Esophagus squamous epithelium (tissue), 5 donors: ENCODE data around the gene NCKAP1. TPM values are rescaled to one million over a fixed set of nuclear protein-coding genes. Genes with fewer than 3 reads are reported as not detected.

Source experiments
- DNase-seq: peaks from one replicate; lab custom pipeline; 2025; lab: John Stamatoyannopoulos, UW
- H3K27ac ChIP-seq, 4 donors: fragments of 200-600 bp; sonication (generic); one replicate each; pipeline ENCODE4 v1.5.1; 2016 to 2019; ENCODE audit warnings: mild to moderate bottlenecking in 1 of 4
- H3K27me3 ChIP-seq, 4 donors: fragments of 200-600 bp; sonication (generic); 1 replicate in 3 of 4; 2 replicates in 1 of 4; pipeline versions ENCODE4 v1.5.1 to v1.6.0; 2017 to 2021; ENCODE audit warnings: antibody characterized with exemption in 1 of 4
- H3K36me3 ChIP-seq, 3 donors: fragments of 200-600 bp; sonication (generic); one replicate each; pipeline ENCODE4 v1.5.1; 2016 to 2019
- H3K4me1 ChIP-seq, 3 donors: fragments of 200-600 bp; sonication (generic); one replicate each; pipeline ENCODE4 v1.5.1; 2017 to 2019
- H3K4me3 ChIP-seq, 4 donors: fragments of 200-600 bp; sonication (generic); 1 replicate in 3 of 4; 2 replicates in 1 of 4; pipeline ENCODE4 v1.5.1; 2016 to 2019; ENCODE audit warnings: mild to moderate bottlenecking in 2 of 4, moderate library complexity in 1 of 4
- H3K9me3 ChIP-seq, 3 donors: fragments of 200-600 bp; sonication (generic); one replicate each; pipeline ENCODE4 v1.5.1; 2016 to 2019
- CTCF ChIP-seq, 6 experiments: fragments of 450-650 bp in 4 of 6; fragments of 200-600 bp in 2 of 6; sonication (generic) in 2 of 6; IDR thresholded peaks; one replicate each; pipeline ENCODE4 v1.5.1; 2016 to 2019; ENCODE audit warnings: antibody characterized with exemption in 6 of 6, mild to moderate bottlenecking in 4 of 6, moderate library complexity in 4 of 6
- POLR2A ChIP-seq, 4 donors: fragments of 450-650 bp; IDR thresholded peaks; one replicate each; pipeline ENCODE4 v1.6.1; 2017; ENCODE audit warnings: antibody characterized with exemption in 4 of 4, mild to moderate bottlenecking in 4 of 4, moderate library complexity in 3 of 4
- WGBS, 2 donors: methylation state at CpG; one replicate each; pipeline ENCODE4 v1.1.5; 2018; 5-methylcytosine and 5-hydroxymethylcytosine counted together
- intact Hi-C: fragments of 100-400 bp; cut with DNase I; formaldehyde crosslinking; loops from one replicate; pipeline ENCODE4 v1.15.0; 2022
- total RNA-seq, 4 donors: library from RNA; depleted of rRNA; stranded (reverse); fragments of >200 nt; gene quantifications; one replicate each; pipeline ENCODE4 v1.1.0, GENCODE V29; 2016
- donor health status: DM: yes; HTN: yes; CAD: no.

The NCKAP1 gene
- total RNA-seq, 4 donors from 2014 or later, result 85.9 to 163 (median 117) TPM

- Histone ChIP-seq H3K9me3 (no peaks in the 10 kb centered on the region), H3K27me3 (no peaks in the 10 kb centered on the region), H3K4me3 (no peak overlapping the region), H3K27ac (peak overlapping the region in 2 of 4 donors; percentile 17 to 97), H3K36me3 (no peaks in the 10 kb centered on the region), H3K4me1 (peaks cover 8 to 79% (median 33%) of the 10 kb centered on the region in 3 donors)
- intact Hi-C loops, result no loop called here
- DNase-seq, result no peak
- WGBS, 2 donors, result 85 to 92% methylated on average over 1 of the region's 1 CpG
- TF ChIP-seq CTCF (IDR thresholded peaks at IDR 0.05) (no peak), POLR2A (IDR thresholded peaks at IDR 0.05) (no peak)
These were observed 3.5 kb downstream of the NCKAP1 start for GRCh38 chr2:183034806-183035205.

DNA sequence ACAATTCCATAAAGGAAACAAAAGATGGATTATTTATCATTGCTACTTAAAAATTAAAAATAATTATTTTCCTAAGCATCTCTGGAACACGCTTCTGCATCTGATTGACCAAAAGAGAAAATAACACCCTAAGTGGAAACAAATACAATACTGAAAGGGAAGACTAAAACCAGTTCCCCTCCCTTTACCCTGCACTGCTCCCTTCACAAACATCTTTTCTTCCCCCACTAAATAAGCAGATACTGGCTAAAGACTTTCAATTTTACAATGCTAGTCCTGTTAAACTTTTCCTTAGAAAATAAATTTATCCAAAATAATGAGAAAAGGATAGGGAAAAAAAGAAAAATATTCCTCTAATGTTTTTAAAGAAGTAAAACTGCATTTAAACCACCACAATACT is 4.3 kb downstream of the NCKAP1 start:
- TF ChIP-seq CTCF (IDR thresholded peaks at IDR 0.05) (no peak), POLR2A (IDR thresholded peaks at IDR 0.05) (no peak)
- H3K27me3 ChIP-seq, result no peaks in the 10 kb centered on the region
- H3K36me3 ChIP-seq, result no peaks in the 10 kb centered on the region
- H3K4me1 ChIP-seq, result peaks cover 8 to 81% (median 33%) of the 10 kb centered on the region in 3 donors
- H3K4me3 ChIP-seq, result no peak overlapping the region
- H3K27ac ChIP-seq, result peak overlapping the region in 2 of 4 donors; percentile 17 to 97
- DNase-seq, result no peak
- WGBS, 2 donors, result 55 to 72% methylated on average over 1 of the region's 1 CpG
- intact Hi-C loops, result no loop called here
- H3K9me3 ChIP-seq, result no peaks in the 10 kb centered on the region

GRCh38 chr2:183031911-183032794 is 6.1 kb downstream of the NCKAP1 start:
- no peaks in the 10 kb centered on the region for H3K27me3 ChIP-seq
- H3K4me3 ChIP-seq, result no peak overlapping the region
- H3K36me3 ChIP-seq, result no peaks in the 10 kb centered on the region
- TF ChIP-seq CTCF (IDR thresholded peaks at IDR 0.05) (no peak), POLR2A (IDR thresholded peaks at IDR 0.05) (no peak)
- no peak for DNase-seq
- peak overlapping the region in 1 of 4 donors; percentile 23 for H3K27ac ChIP-seq
- peaks cover 8 to 84% (median 33%) of the 10 kb centered on the region in 3 donors for H3K4me1 ChIP-seq
- H3K9me3 ChIP-seq, result no peaks in the 10 kb centered on the region
- WGBS, 2 donors, result 69 to 72% methylated on average over 4 of the region's 4 CpGs
- intact Hi-C loops, result no loop called here

GRCh38 chr2:183029219-183029618 is 9.0 kb downstream of the NCKAP1 start:
- Histone ChIP-seq H3K27ac (no peak overlapping the region), H3K4me1 (peaks cover 3 to 80% (median 17%) of the 10 kb centered on the region in 3 donors), H3K9me3 (no peaks in the 10 kb centered on the region), H3K36me3 (no peaks in the 10 kb centered on the region), H3K4me3 (no peak overlapping the region), H3K27me3 (no peaks in the 10 kb centered on the region)
- intact Hi-C loops, result no loop called here
- no peak for DNase-seq
- TF ChIP-seq POLR2A (IDR thresholded peaks at IDR 0.05) (no peak), CTCF (IDR thresholded peaks at IDR 0.05) (no peak)
- 89 to 100% methylated on average over 2 of the region's 2 CpGs for WGBS, 2 donors

DNA sequence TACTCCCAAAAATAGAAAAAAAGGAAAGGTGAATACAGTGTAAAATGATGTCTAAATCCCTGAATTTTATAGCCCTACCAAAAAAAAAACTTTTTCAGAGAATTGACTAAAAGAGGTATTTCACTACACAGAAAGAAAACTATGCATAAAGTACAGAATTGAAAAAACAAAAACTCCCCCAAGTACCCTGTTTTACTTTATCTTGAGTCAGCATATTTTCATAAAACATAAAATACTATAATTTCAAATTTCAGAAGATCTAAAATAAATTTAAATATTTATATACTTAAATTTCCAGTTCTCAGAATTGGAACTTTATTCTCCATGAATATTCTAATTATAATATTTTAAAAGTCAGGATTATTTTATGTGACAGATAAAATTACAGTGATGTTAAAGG is 10.1 kb downstream of the NCKAP1 start:
- Histone ChIP-seq H3K9me3 (no peaks in the 10 kb centered on the region), H3K4me1 (peaks cover 3 to 80% (median 16%) of the 10 kb centered on the region in 3 donors), H3K36me3 (no peaks in the 10 kb centered on the region), H3K27ac (no peak overlapping the region), H3K27me3 (no peaks in the 10 kb centered on the region), H3K4me3 (no peak overlapping the region)
- intact Hi-C loops, result no loop called here
- no peak for DNase-seq
- no peak for TF ChIP-seq CTCF (IDR thresholded peaks at IDR 0.05)
- TF ChIP-seq POLR2A (IDR thresholded peaks at IDR 0.05), result no peak
